Esophagus muscularis mucosa (tissue), 3 donors: ENCODE results near the gene ATP6AP1.

Source experiments
- CTCF ChIP-seq, 3 experiments: fragments of 200-600 bp in 2 of 3; fragments of 450-650 bp in 1 of 3; sonication (generic) in 2 of 3; IDR thresholded peaks; one replicate each; pipeline ENCODE4 v1.5.1; 2017 to 2019; ENCODE audit warnings: antibody characterized with exemption in 3 of 3, mild to moderate bottlenecking in 2 of 3, moderate library complexity in 1 of 3
- POLR2A ChIP-seq: fragments of 450-650 bp; IDR thresholded peaks from one replicate; pipeline ENCODE4 v1.6.1; 2017; ENCODE audit warnings: antibody characterized with exemption, moderate library complexity, mild to moderate bottlenecking, low read depth
- POLR2AphosphoS5 ChIP-seq, 2 donors: sonication (generic); formaldehyde crosslinking; IDR thresholded peaks; one replicate each; pipeline ENCODE4 v1.6.1; 2017; ENCODE audit warnings: antibody characterized with exemption in 2 of 2

GRCh38 chrX:154467556-154467955 lies 39.1 kb downstream of the ATP6AP1 start:
- TF ChIP-seq POLR2A, result no peak
- TF ChIP-seq CTCF (IDR thresholded peaks at IDR 0.05), result no peak
- TF ChIP-seq POLR2AphosphoS5 (IDR thresholded peaks at IDR 0.05), result no peak
